OCI-LY7 (cell line): ENCODE measurements around the gene TMEM178B. TPM values are rescaled to one million over a fixed set of nuclear protein-coding genes. Genes with fewer than 3 reads are reported as not detected.
A peak's percentile ranks its signal among the peaks of the same experiment; 100 is the strongest.

Experiments
- BruUV-seq: library from RNA; stranded (reverse); fragments of 400-500 nt; replicated peaks from 2 replicates; lab custom pipeline; 2021; lab: Mats Ljungman, UMichigan
- CTCF ChIA-PET: fragments of 300-600 bp; sonication (Branson Sonifier 250); formaldehyde crosslinking; loops from one replicate; lab custom pipeline; 2022; ENCODE audit warnings: antibody characterized with exemption; ENCODE audit not compliant: unreplicated experiment; lab: Charles Lee
- POLR2A ChIA-PET: fragments of 300-600 bp; sonication (Branson Sonifier 250); formaldehyde crosslinking; loops from one replicate; lab custom pipeline; 2022; ENCODE audit warnings: antibody characterized with exemption; lab: Charles Lee
- DNase-seq: peaks from one replicate; pipeline ENCODE4 v3.0.0-alpha.2; 2015; ENCODE audit warnings: low spot score
- H2AFZ ChIP-seq: fragments of 200-600 bp; sonication (generic), shearing (Covaris generic); 2 replicates; pipeline ENCODE4 v1.6.1; 2014; ENCODE audit warnings: mild to moderate bottlenecking, antibody characterized with exemption, low read length, moderate library complexity
- H3K27ac ChIP-seq: fragments of 200-600 bp; sonication (generic); 2 replicates; pipeline ENCODE4 v1.5.1; 2014; ENCODE audit warnings: mixed run types, low read depth, mild to moderate bottlenecking, moderate library complexity, low read length, inconsistent platforms; ENCODE audit not compliant: poor library complexity, severe bottlenecking
- H3K36me3 ChIP-seq: fragments of 200-600 bp; sonication (generic); 2 replicates; pipeline ENCODE4 v1.6.1; 2014; ENCODE audit warnings: mild to moderate bottlenecking, antibody characterized with exemption, low read length, moderate library complexity, mixed read lengths; ENCODE audit not compliant: insufficient read depth
- H3K4me1 ChIP-seq: fragments of 200-600 bp; sonication (generic); 2 replicates; pipeline ENCODE4 v1.5.1; 2014; ENCODE audit warnings: mild to moderate bottlenecking, low read length; ENCODE audit not compliant: insufficient read depth, poor library complexity, severe bottlenecking
- H3K4me2 ChIP-seq: fragments of 200-600 bp; sonication (generic); 2 replicates; pipeline ENCODE4 v1.6.1; 2014; ENCODE audit warnings: mild to moderate bottlenecking, low read length
- H3K4me3 ChIP-seq: fragments of 200-600 bp; sonication (generic); 2 replicates; pipeline ENCODE4 v1.5.1; 2014; ENCODE audit warnings: mild to moderate bottlenecking, low read depth, low read length; ENCODE audit not compliant: poor library complexity, severe bottlenecking
- H3K79me2 ChIP-seq: fragments of 200-600 bp; sonication (generic); 2 replicates; pipeline ENCODE4 v1.6.1; 2016; ENCODE audit warnings: low read depth, mild to moderate bottlenecking, low read length, moderate library complexity, mixed read lengths; ENCODE audit not compliant: insufficient read depth
- H3K9me2 ChIP-seq: fragments of 200-600 bp; sonication (generic); 2 replicates; pipeline ENCODE4 v1.6.1; 2016; ENCODE audit warnings: mild to moderate bottlenecking, low read length, mixed read lengths; ENCODE audit not compliant: insufficient read depth
- H3K9me3 ChIP-seq: fragments of 200-600 bp; sonication (generic); 2 replicates; pipeline ENCODE4 v1.6.1; 2014; ENCODE audit warnings: mild to moderate bottlenecking, mixed run types, low read length, mixed read lengths
- H4K20me1 ChIP-seq: fragments of 200-600 bp; sonication (generic); 2 replicates; pipeline ENCODE4 v1.6.1; 2014; ENCODE audit warnings: mild to moderate bottlenecking, antibody characterized with exemption, low read length, moderate library complexity, mixed read lengths; ENCODE audit not compliant: insufficient read depth
- CTCF ChIP-seq: fragments of 200-600 bp; sonication (generic); conservative IDR thresholded peaks from 2 replicates; pipeline ENCODE4 v1.5.1; 2014; ENCODE audit warnings: mild to moderate bottlenecking, antibody characterized with exemption, low read length, moderate library complexity, mixed read lengths
- EZH2phosphoT487 ChIP-seq: fragments of 200-600 bp; sonication (generic); IDR thresholded peaks from 2 replicates; pipeline ENCODE4 v1.6.1; 2018; ENCODE audit warnings: low read depth, borderline replicate concordance, mild to moderate bottlenecking, mixed run types, antibody characterized with exemption, low read length, moderate library complexity, mixed read lengths
- intact Hi-C: fragments of 100-400 bp; cut with micrococcal nuclease; formaldehyde crosslinking; loops from one replicate; pipeline ENCODE4 v1.10.0; 2022; ENCODE audit not compliant: unreplicated experiment
- total RNA-seq, 2 experiments: library from RNA; depleted of rRNA in 1 of 2; stranded (reverse); fragments of >200 nt in 1 of 2; shearing (Covaris generic) in 1 of 2; gene quantifications; 2 replicates each; pipeline ENCODE4 v1.2.3, GENCODE V29; 2014 to 2022

TMEM178B gene
- total RNA-seq, 2 experiments from 2014 or later, result not detected

GRCh38 chr7:141221007-141221612 is 147.2 kb downstream of the TMEM178B start:
- ChIA-PET CTCF (no interaction called here), POLR2A (no interaction called here)
- no TSS peak for BruUV-seq
- intact Hi-C loops, result no loop called here
- no peaks in the 10 kb centered on the region for H3K9me3 ChIP-seq
- no peak overlapping the region for H2AFZ ChIP-seq
- no peak overlapping the region for H3K4me3 ChIP-seq
- no peak overlapping the region for H3K27ac ChIP-seq
- no peaks in the 10 kb centered on the region for H3K9me2 ChIP-seq
- H4K20me1 ChIP-seq, result no peaks in the 10 kb centered on the region
- H3K79me2 ChIP-seq, result no peaks in the 10 kb centered on the region
- H3K4me1 ChIP-seq, result peaks cover 7% of the 10 kb centered on the region
- DNase-seq, result no peak
- TF ChIP-seq EZH2phosphoT487 (no peak), CTCF (no peak)
- no peaks in the 10 kb centered on the region for H3K36me3 ChIP-seq
- H3K4me2 ChIP-seq, result no peak overlapping the region

- Histone ChIP-seq H3K4me2 (peak overlapping the region; percentile 50), H4K20me1 (no peaks in the 10 kb centered on the region), H3K36me3 (no peaks in the 10 kb centered on the region), H3K79me2 (no peaks in the 10 kb centered on the region), H3K4me3 (peak overlapping the region; percentile 12), H3K4me1 (peaks cover 16% of the 10 kb centered on the region), H3K9me3 (no peaks in the 10 kb centered on the region), H3K9me2 (no peaks in the 10 kb centered on the region), H2AFZ (no peak overlapping the region), H3K27ac (no peak overlapping the region)
- intact Hi-C loops, result no loop called here
- TF ChIP-seq CTCF (no peak), EZH2phosphoT487 (no peak)
- DNase-seq, result peak; percentile 13
- POLR2A ChIA-PET, result no interaction called here
- BruUV-seq, result no TSS peak
- CTCF ChIA-PET, result no interaction called here
Observed at GRCh38 chr7:141225916-141226618, 152.2 kb downstream of the TMEM178B start.

GRCh38 chr7:141227454-141227853 is 153.6 kb downstream of the TMEM178B start:
- intact Hi-C loops, result no loop called here

More at GRCh38 chr7:141227454-141227853, 153.6 kb downstream of the TMEM178B start:
- TF ChIP-seq CTCF (no peak), EZH2phosphoT487 (no peak)
- Histone ChIP-seq H3K4me2 (no peak overlapping the region), H3K36me3 (no peaks in the 10 kb centered on the region), H4K20me1 (no peaks in the 10 kb centered on the region), H3K4me1 (peaks cover 16% of the 10 kb centered on the region), H3K79me2 (no peaks in the 10 kb centered on the region), H3K27ac (no peak overlapping the region), H3K9me3 (no peaks in the 10 kb centered on the region), H3K4me3 (no peak overlapping the region), H2AFZ (no peak overlapping the region), H3K9me2 (no peaks in the 10 kb centered on the region)
- no peak for DNase-seq
- POLR2A ChIA-PET, result no interaction called here
- CTCF ChIA-PET, result no interaction called here
- BruUV-seq, result no TSS peak
